A549 (cell line): ENCODE data around the gene GATAD2A. TPM values are rescaled to one million over a fixed set of nuclear protein-coding genes. Genes with fewer than 3 reads are reported as not detected.

ENCODE experiments used
- ATAC-seq, 2 experiments: fragments of 200-7000 bp in 1 of 2; fragments of >200 bp in 1 of 2; cut with Nextera tagmentation in 1 of 2; cut with Tn5 transposase in 1 of 2; 3 replicates each; pipeline versions ENCODE4 v1.8.0 to v1.9.1; 2018 to 2020; ENCODE audit warnings: mild to moderate bottlenecking in 1 of 2, moderate library complexity in 1 of 2
- CTCF ChIA-PET: fragments of 300-600 bp; sonication (Branson Sonifier 250); formaldehyde crosslinking; extraction: SDS; loops from one replicate; lab custom pipeline; 2021; ENCODE audit warnings: antibody characterized with exemption, inconsistent platforms; lab: Yijun Ruan, JAX
- POLR2A ChIA-PET: fragments of 350-600 bp; formaldehyde crosslinking; extraction: SDS; loops from one replicate; lab custom pipeline; 2021; ENCODE audit warnings: antibody characterized with exemption, inconsistent platforms; lab: Yijun Ruan, JAX
- DNase-seq, 2 experiments: peaks; one replicate each; pipeline versions ENCODE4 v3.0.0 to v3.0.0-alpha.2; 2011 to 2016; ENCODE audit warnings: low read depth in 1 of 2, low spot score in 1 of 2
- FAIRE-seq: peaks from 2 replicates; lab custom pipeline; 2011; peaks lifted over from hg19 to GRCh38; lab: Jason Lieb, UNC
- H3K27ac ChIP-seq, 2 experiments: fragments of >200 bp; sonication (Bioruptor Twin); formaldehyde crosslinking; 3 replicates each; pipeline ENCODE4 v1.5.1; 2016 to 2017
- H3K4me1 ChIP-seq: fragments of >200 bp; sonication (Bioruptor Twin); formaldehyde crosslinking; 3 replicates; pipeline ENCODE4 v1.6.1; 2016
- H3K4me2 ChIP-seq: fragments of >200 bp; sonication (Bioruptor Twin); formaldehyde crosslinking; 3 replicates; pipeline ENCODE4 v1.6.1; 2016
- H3K4me3 ChIP-seq: fragments of >200 bp; sonication (Bioruptor Twin); formaldehyde crosslinking; 3 replicates; pipeline ENCODE4 v1.5.1; 2016
- H3K9me3 ChIP-seq: fragments of >200 bp; sonication (Bioruptor Twin); formaldehyde crosslinking; 3 replicates; pipeline ENCODE4 v1.6.1; 2016
- CBX8 ChIP-seq: fragments of 200-600 bp; sonication (generic); IDR thresholded peaks from 2 replicates; pipeline ENCODE4 v1.6.1; 2016
- CEBPB ChIP-seq, 2 experiments: fragments of >200 bp in 1 of 2; sonication (Bioruptor Twin) in 1 of 2; formaldehyde crosslinking in 1 of 2; IDR thresholded peaks; 2 replicates each; pipeline ENCODE4 v1.6.1; 2012 to 2016
- EHMT2 ChIP-seq: fragments of 200-600 bp; sonication (generic); IDR thresholded peaks from 2 replicates; pipeline ENCODE4 v1.6.1; 2016; ENCODE audit warnings: antibody characterized with exemption, low read depth, mild to moderate bottlenecking, moderate library complexity
- EP300 ChIP-seq, 2 experiments: fragments of >200 bp; sonication (Bioruptor Twin); formaldehyde crosslinking; IDR thresholded peaks; 2 replicates in 1 of 2; 3 replicates in 1 of 2; pipeline ENCODE4 v1.6.1; 2016 to 2017
- ESRRA ChIP-seq: fragments of 150-350 bp; IDR thresholded peaks from 2 replicates; pipeline ENCODE4 v1.6.1; 2014; ENCODE audit warnings: mild to moderate bottlenecking, low read length, borderline replicate concordance
- FOSB ChIP-seq: fragments of 250-450 bp; sonication (Bioruptor Pico); IDR thresholded peaks from 2 replicates; pipeline ENCODE4 v1.5.0; 2020; ENCODE audit warnings: mild to moderate bottlenecking, moderate library complexity
- FOSL2 ChIP-seq, 2 experiments: fragments of 450-650 bp in 1 of 2; fragments of >200 bp in 1 of 2; sonication (Bioruptor Twin) in 1 of 2; formaldehyde crosslinking; IDR thresholded peaks; 2 replicates each; pipeline versions ENCODE4 v1.5.0 to v1.6.1; 2016 to 2020; ENCODE audit warnings: mild to moderate bottlenecking in 1 of 2, moderate library complexity in 1 of 2
- FOXS1 ChIP-seq: fragments of 250-450 bp; sonication (Bioruptor Pico); IDR thresholded peaks from 2 replicates; pipeline ENCODE4 v1.5.0; 2020; ENCODE audit warnings: mild to moderate bottlenecking, moderate library complexity
- KDM5A ChIP-seq: fragments of 200-600 bp; sonication (generic); IDR thresholded peaks from 2 replicates; pipeline ENCODE4 v1.6.1; 2016; ENCODE audit warnings: antibody characterized with exemption, mild to moderate bottlenecking
- MAFK ChIP-seq: fragments of 450-650 bp; IDR thresholded peaks from 2 replicates; pipeline ENCODE4 v1.6.1; 2014; ENCODE audit not compliant: partially characterized antibody
- MAZ ChIP-seq: fragments of 150-350 bp; IDR thresholded peaks from 2 replicates; pipeline ENCODE4 v1.6.1; 2014; ENCODE audit warnings: antibody characterized with exemption, low read depth, low read length, borderline replicate concordance
- NFE2L2 ChIP-seq: fragments of 150-350 bp; conservative IDR thresholded peaks from 2 replicates; pipeline ENCODE4 v1.6.1; 2014; ENCODE audit warnings: low read length
- NPAS2 ChIP-seq: fragments of 250-450 bp; sonication (Bioruptor Pico); IDR thresholded peaks from 2 replicates; pipeline ENCODE4 v1.8.0; 2022; ENCODE audit warnings: mild to moderate bottlenecking, moderate library complexity, borderline replicate concordance
- NR3C1 ChIP-seq: fragments of >200 bp; sonication (Bioruptor Twin); formaldehyde crosslinking; IDR thresholded peaks from 3 replicates; pipeline ENCODE4 v1.6.1; 2017
- POLR2AphosphoS2 ChIP-seq: conservative IDR thresholded peaks from 2 replicates; pipeline ENCODE4 v1.6.1; 2012; ENCODE audit warnings: low read length, improper control_type of control experiment, inconsistent platforms
- RARB ChIP-seq: fragments of 250-450 bp; sonication (Bioruptor Pico); IDR thresholded peaks from 2 replicates; pipeline ENCODE4 v1.8.0; 2021; ENCODE audit warnings: mild to moderate bottlenecking, moderate library complexity
- RNF2 ChIP-seq: fragments of 200-600 bp; sonication (generic); IDR thresholded peaks from 2 replicates; pipeline ENCODE4 v1.6.1; 2016; ENCODE audit warnings: low read depth, mild to moderate bottlenecking, antibody characterized with exemption, moderate library complexity, borderline replicate concordance
- SMC3 ChIP-seq: fragments of >200 bp; sonication (Bioruptor Twin); formaldehyde crosslinking; IDR thresholded peaks from 3 replicates; pipeline ENCODE4 v1.6.1; 2018; ENCODE audit warnings: inconsistent platforms
- ZC3H11A ChIP-seq: fragments of 450-650 bp; IDR thresholded peaks from 2 replicates; pipeline ENCODE4 v1.6.1; 2014; ENCODE audit warnings: antibody characterized with exemption, mild to moderate bottlenecking
- WGBS: methylation state at CpG from one replicate; pipeline ENCODE4 v1.1.6; 2017; ENCODE audit errors: missing lambda C conversion rate; 5-methylcytosine and 5-hydroxymethylcytosine counted together
- polyA plus RNA-seq, 4 experiments: library from polyadenylated mRNA; depleted of rRNA in 3 of 4; stranded (reverse); fragments of >200 nt; fragmentation: RNase III in 1 of 4; extraction: RNeasy Plus Mini Kit Qiagen cat#74134 plus additional on column Dnase treatment in 1 of 4; gene quantifications; 2 replicates in 3 of 4; 3 replicates in 1 of 4; pipeline ENCODE4 v1.2.3, GENCODE V29; 2011 to 2017
- TF ChIP-seq, protein P1 (sequence below): fragments of 450-650 bp; IDR thresholded peaks from 2 replicates; pipeline ENCODE4 v1.6.1; 2014; ENCODE audit warnings: antibody characterized with exemption
- TF ChIP-seq, protein P2 (sequence below): IDR thresholded peaks from 2 replicates; pipeline ENCODE4 v1.6.1; 2012
- TF ChIP-seq, protein P3 (sequence below): fragments of 250-450 bp; sonication (Bioruptor Pico); IDR thresholded peaks from 2 replicates; pipeline ENCODE4 v1.5.0; 2021; ENCODE audit warnings: mild to moderate bottlenecking, moderate library complexity, borderline replicate concordance
- TF ChIP-seq, protein P4 (sequence below): fragments of >200 bp; sonication (Bioruptor Twin); formaldehyde crosslinking; IDR thresholded peaks from 3 replicates; pipeline ENCODE4 v1.6.1; 2016

GATAD2A gene
- polyA plus RNA-seq, 2 of the 4 experiments (the other 2 are of a cell fraction) = 25.2 to 28.9 TPM

DNA sequence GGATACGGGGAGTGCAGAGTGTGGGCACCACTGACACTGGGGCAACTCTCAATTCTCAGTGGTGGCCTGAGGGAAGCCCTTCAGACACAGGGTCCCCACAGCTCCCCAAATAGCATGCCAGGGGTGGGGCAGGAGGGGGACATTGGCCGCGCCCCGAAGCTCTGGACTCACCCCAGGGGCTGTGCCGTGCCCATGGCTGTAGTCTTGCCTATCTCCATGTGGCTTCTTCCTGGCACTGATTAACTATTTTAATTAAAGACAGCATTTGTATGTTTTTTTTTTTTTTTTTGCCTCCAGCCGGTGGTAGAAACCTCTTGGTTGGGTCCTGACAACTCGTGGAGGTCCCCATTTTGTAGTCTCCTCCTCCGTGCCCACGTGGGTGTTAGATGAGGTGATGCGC lies 23.3 kb downstream of the GATAD2A start:
- FAIRE-seq = no peak
- TF ChIP-seq MAZ = no peak
- no peak for TF ChIP-seq FOSB
- no peak for TF ChIP-seq SMC3
- TF ChIP-seq POLR2AphosphoS2 = no peak
- no peak for TF ChIP-seq CEBPB (IDR thresholded peaks at IDR 0.05)
- TF ChIP-seq KDM5A = no peak
- TF ChIP-seq, protein P1, sequence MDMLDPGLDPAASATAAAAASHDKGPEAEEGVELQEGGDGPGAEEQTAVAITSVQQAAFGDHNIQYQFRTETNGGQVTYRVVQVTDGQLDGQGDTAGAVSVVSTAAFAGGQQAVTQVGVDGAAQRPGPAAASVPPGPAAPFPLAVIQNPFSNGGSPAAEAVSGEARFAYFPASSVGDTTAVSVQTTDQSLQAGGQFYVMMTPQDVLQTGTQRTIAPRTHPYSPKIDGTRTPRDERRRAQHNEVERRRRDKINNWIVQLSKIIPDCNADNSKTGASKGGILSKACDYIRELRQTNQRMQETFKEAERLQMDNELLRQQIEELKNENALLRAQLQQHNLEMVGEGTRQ = no peak
- TF ChIP-seq RNF2 = no peak
- TF ChIP-seq, protein P2, sequence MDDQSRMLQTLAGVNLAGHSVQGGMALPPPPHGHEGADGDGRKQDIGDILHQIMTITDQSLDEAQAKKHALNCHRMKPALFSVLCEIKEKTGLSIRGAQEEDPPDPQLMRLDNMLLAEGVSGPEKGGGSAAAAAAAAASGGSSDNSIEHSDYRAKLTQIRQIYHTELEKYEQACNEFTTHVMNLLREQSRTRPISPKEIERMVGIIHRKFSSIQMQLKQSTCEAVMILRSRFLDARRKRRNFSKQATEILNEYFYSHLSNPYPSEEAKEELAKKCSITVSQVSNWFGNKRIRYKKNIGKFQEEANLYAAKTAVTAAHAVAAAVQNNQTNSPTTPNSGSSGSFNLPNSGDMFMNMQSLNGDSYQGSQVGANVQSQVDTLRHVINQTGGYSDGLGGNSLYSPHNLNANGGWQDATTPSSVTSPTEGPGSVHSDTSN = no peak
- TF ChIP-seq RARB (CRISPR knock-in tag) = no peak
- no peak for TF ChIP-seq FOXS1 (CRISPR knock-in tag)
- no peak for TF ChIP-seq ZC3H11A
- TF ChIP-seq ESRRA = no peak
- DNase-seq = no peak
- no peak overlapping the region for H3K4me3 ChIP-seq
- ChIA-PET POLR2A (no interaction called here), CTCF (interaction anchor here (1.1 kb wide), 1 partner anchor 103 kb away, joined by 3 read pairs; no protein-coding TSS in a partner anchor)
- 95% methylated on average over 10 of the region's 10 CpGs for WGBS
- H3K27ac ChIP-seq = no peak overlapping the region
- no peaks in the 10 kb centered on the region for H3K9me3 ChIP-seq
- no peak overlapping the region for H3K4me2 ChIP-seq
- ATAC-seq = no peak
- no peaks in the 10 kb centered on the region for H3K4me1 ChIP-seq

DNA sequence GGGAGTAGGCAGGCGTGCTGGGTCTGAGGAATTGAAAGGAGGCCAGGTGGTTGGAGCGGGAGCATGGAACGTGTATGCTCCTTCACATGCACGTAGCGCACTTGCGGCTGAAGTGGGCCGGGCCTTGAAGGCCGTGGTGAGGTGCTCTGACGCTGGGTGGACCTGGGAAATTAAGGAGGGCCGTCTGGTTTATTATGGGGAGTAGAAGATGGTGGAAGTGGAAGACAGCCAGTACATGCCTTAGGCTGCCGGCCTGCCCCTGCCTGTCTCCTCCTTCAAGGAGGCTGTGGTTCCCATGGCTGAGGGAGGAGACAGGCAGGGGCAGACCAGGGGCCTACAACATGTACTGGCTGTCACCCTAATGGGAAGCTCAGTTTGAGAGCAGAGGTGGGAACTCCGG lies 23.9 kb downstream of the GATAD2A start:
- no peak overlapping the region for H3K27ac ChIP-seq
- no peak for ATAC-seq
- H3K4me3 ChIP-seq = no peak overlapping the region
- no peaks in the 10 kb centered on the region for H3K4me1 ChIP-seq
- ChIA-PET POLR2A (no interaction called here), CTCF (interaction anchor here (0.7 to 1.1 kb wide), 2 partner anchors 50 to 103 kb away, joined by 3 read pairs; no protein-coding TSS in a partner anchor)
- H3K4me2 ChIP-seq = no peak overlapping the region
- no peaks in the 10 kb centered on the region for H3K9me3 ChIP-seq
- no peak for TF ChIP-seq EHMT2
- no peak for TF ChIP-seq NPAS2 (CRISPR knock-in tag)
- no peak for TF ChIP-seq NFE2L2
- TF ChIP-seq, protein P2 = no peak
- no peak for TF ChIP-seq EP300 (IDR thresholded peaks at IDR 0.05)
- no peak for TF ChIP-seq CBX8
- TF ChIP-seq, protein P3, sequence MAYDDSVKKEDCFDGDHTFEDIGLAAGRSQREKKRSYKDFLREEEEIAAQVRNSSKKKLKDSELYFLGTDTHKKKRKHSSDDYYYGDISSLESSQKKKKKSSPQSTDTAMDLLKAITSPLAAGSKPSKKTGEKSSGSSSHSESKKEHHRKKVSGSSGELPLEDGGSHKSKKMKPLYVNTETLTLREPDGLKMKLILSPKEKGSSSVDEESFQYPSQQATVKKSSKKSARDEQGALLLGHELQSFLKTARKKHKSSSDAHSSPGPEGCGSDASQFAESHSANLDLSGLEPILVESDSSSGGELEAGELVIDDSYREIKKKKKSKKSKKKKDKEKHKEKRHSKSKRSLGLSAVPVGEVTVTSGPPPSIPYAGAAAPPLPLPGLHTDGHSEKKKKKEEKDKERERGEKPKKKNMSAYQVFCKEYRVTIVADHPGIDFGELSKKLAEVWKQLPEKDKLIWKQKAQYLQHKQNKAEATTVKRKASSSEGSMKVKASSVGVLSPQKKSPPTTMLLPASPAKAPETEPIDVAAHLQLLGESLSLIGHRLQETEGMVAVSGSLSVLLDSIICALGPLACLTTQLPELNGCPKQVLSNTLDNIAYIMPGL (CRISPR knock-in tag) = no peak
- no peak for TF ChIP-seq NR3C1
- TF ChIP-seq, protein P4, sequence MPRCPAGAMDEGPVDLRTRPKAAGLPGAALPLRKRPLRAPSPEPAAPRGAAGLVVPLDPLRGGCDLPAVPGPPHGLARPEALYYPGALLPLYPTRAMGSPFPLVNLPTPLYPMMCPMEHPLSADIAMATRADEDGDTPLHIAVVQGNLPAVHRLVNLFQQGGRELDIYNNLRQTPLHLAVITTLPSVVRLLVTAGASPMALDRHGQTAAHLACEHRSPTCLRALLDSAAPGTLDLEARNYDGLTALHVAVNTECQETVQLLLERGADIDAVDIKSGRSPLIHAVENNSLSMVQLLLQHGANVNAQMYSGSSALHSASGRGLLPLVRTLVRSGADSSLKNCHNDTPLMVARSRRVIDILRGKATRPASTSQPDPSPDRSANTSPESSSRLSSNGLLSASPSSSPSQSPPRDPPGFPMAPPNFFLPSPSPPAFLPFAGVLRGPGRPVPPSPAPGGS = no peak
- no peak for TF ChIP-seq ESRRA
- TF ChIP-seq FOSL2 (IDR thresholded peaks at IDR 0.05) = no peak
- TF ChIP-seq FOSL2 (CRISPR knock-in tag; IDR thresholded peaks at IDR 0.05) = no peak
- no peak for TF ChIP-seq MAFK
- TF ChIP-seq, all 56 proteins: peak for 0
- FAIRE-seq = no peak
- no peak for DNase-seq
- 94% methylated on average over 12 of the region's 12 CpGs for WGBS
